K562 (cell line): ENCODE results near the gene SDE2. TPM values are rescaled to one million over a fixed set of nuclear protein-coding genes. Genes with fewer than 3 reads are reported as not detected.

Source experiments
- ATAC-seq: fragments of 200-7000 bp; cut with Tn5 transposase; 3 replicates; pipeline ENCODE4 v1.9.1; 2020; ENCODE audit warnings: moderate library complexity
- BruUV-seq: library from RNA; stranded (reverse); fragments of 400-500 nt; replicated peaks from 2 replicates; lab custom pipeline; 2021; lab: Mats Ljungman, UMichigan
- CTCF ChIA-PET: fragments of 300-600 bp; formaldehyde crosslinking; extraction: SDS; loops from one replicate; lab custom pipeline; 2021; ENCODE audit warnings: low intra/inter-chr PET ratio; lab: Yijun Ruan, JAX
- POLR2A ChIA-PET: fragments of 300-600, 350-650 bp; sonication (Branson Sonifier 250); formaldehyde crosslinking; extraction: SDS; loops from one replicate; lab custom pipeline; 2021; ENCODE audit warnings: antibody characterized with exemption, inconsistent platforms; lab: Yijun Ruan, JAX
- DNase-seq, 4 experiments: peaks; one replicate each; pipeline versions ENCODE4 v3.0.0 to v3.0.0-alpha.2; 2011 to 2018; ENCODE audit warnings: low spot score in 3 of 4, mixed read lengths in 3 of 4; ENCODE audit errors: extremely low read depth in 1 of 4
- FAIRE-seq: peaks from 2 replicates; lab custom pipeline; 2011; peaks lifted over from hg19 to GRCh38; lab: Jason Lieb, UNC
- H2AFZ ChIP-seq: 2 replicates; pipeline ENCODE4 v1.6.0; 2011; ENCODE audit warnings: low read depth, low read length, control low read depth, inconsistent platforms
- H3K27ac ChIP-seq: fragments of 200-600 bp; 3 replicates; pipeline ENCODE4 v1.8.0; 2011; ENCODE audit warnings: low read depth, mild to moderate bottlenecking, control low read depth, inconsistent platforms, low read length, moderate library complexity, mixed read lengths; ENCODE audit errors: extremely low read depth
- H3K27me3 ChIP-seq, 2 experiments: fragments of 300-600 bp in 1 of 2; 2 replicates in 1 of 2; 3 replicates in 1 of 2; pipeline versions ENCODE4 v1.6.0 to v1.8.0; 2011; ENCODE audit warnings: inconsistent platforms in 2 of 2, low read length in 2 of 2, mild to moderate bottlenecking in 1 of 2, mixed read lengths in 1 of 2, moderate library complexity in 1 of 2; ENCODE audit not compliant: control insufficient read depth in 2 of 2, insufficient read depth in 2 of 2
- H3K36me3 ChIP-seq: fragments of 300-600 bp; 3 replicates; pipeline ENCODE4 v1.8.0; 2011; ENCODE audit warnings: mild to moderate bottlenecking, low read length, inconsistent platforms; ENCODE audit not compliant: control insufficient read depth, insufficient read depth
- H3K4me1 ChIP-seq, 2 experiments: fragments of 200-600 bp in 1 of 2; replicated peaks in 1 of 2; 2 replicates in 1 of 2; 3 replicates in 1 of 2; pipeline versions ENCODE4 v1.5.1 to v1.8.0; 2011; ENCODE audit warnings: inconsistent platforms in 2 of 2, low read length in 2 of 2, mild to moderate bottlenecking in 1 of 2, mixed read lengths in 1 of 2, moderate library complexity in 1 of 2; ENCODE audit not compliant: control insufficient read depth in 2 of 2, insufficient read depth in 2 of 2
- H3K4me2 ChIP-seq: 2 replicates; pipeline ENCODE4 v1.6.1; 2011; ENCODE audit warnings: low read length, control low read depth, inconsistent platforms, mixed read lengths; ENCODE audit not compliant: insufficient read depth
- H3K4me3 ChIP-seq: fragments of 200-600 bp; sonication (generic), shearing (Covaris generic); 2 replicates; pipeline ENCODE4 v1.5.1; 2016; ENCODE audit warnings: control low read depth, inconsistent platforms
- H3K79me2 ChIP-seq: fragments of 200-600 bp; 3 replicates; pipeline ENCODE4 v1.8.0; 2011; ENCODE audit warnings: low read length, inconsistent platforms; ENCODE audit not compliant: control insufficient read depth, insufficient read depth
- H3K9ac ChIP-seq, 2 experiments: 2 replicates each; pipeline versions ENCODE4 v1.6.0 to v1.6.1; 2011; ENCODE audit warnings: low read depth in 2 of 2, low read length in 2 of 2, control low read depth in 1 of 2, inconsistent platforms in 1 of 2, mild to moderate bottlenecking in 1 of 2, mixed read lengths in 1 of 2; ENCODE audit not compliant: insufficient read depth in 1 of 2
- H3K9me1 ChIP-seq: one replicate; pipeline ENCODE4 v1.6.0; 2011; ENCODE audit warnings: inconsistent platforms, mild to moderate bottlenecking, low read length, moderate library complexity; ENCODE audit not compliant: control insufficient read depth, insufficient read depth
- H3K9me3 ChIP-seq: replicated peaks from 2 replicates; pipeline ENCODE4 v1.5.1; 2011; ENCODE audit warnings: low read depth, low read length, inconsistent platforms; ENCODE audit not compliant: control insufficient read depth, insufficient read depth
- H4K20me1 ChIP-seq: replicated peaks from 2 replicates; pipeline ENCODE4 v1.6.1; 2011; ENCODE audit warnings: low read length, inconsistent platforms, mixed read lengths; ENCODE audit not compliant: control insufficient read depth, insufficient read depth
- ARID1B ChIP-seq: fragments of 450-650 bp; IDR thresholded peaks from 2 replicates; pipeline ENCODE4 v1.6.1; 2016; ENCODE audit warnings: antibody characterized with exemption, mild to moderate bottlenecking, inconsistent platforms
- DIDO1 ChIP-seq: fragments of 450-650 bp; IDR thresholded peaks from 2 replicates; pipeline ENCODE4 v1.6.1; 2016; ENCODE audit warnings: low read depth, missing biosample characterization, missing genetic modification characterization
- JUND ChIP-seq, 2 experiments: IDR thresholded peaks; 2 replicates in 1 of 2; 3 replicates in 1 of 2; pipeline ENCODE4 v1.6.1; 2011; ENCODE audit warnings: borderline replicate concordance in 2 of 2, low read depth in 2 of 2, low read length in 2 of 2, improper control_type of control experiment in 1 of 2, missing biosample characterization in 1 of 2, missing genetic modification characterization in 1 of 2, missing genetic modification reagents in 1 of 2
- MAFG ChIP-seq: fragments of 450-650 bp; conservative IDR thresholded peaks from 2 replicates; pipeline ENCODE4 v1.6.1; 2016; ENCODE audit warnings: missing genetic modification characterization, missing compliant biosample characterization
- MEF2D ChIP-seq: conservative IDR thresholded peaks from 2 replicates; pipeline ENCODE4 v1.6.1; 2016; ENCODE audit warnings: low read depth, missing genetic modification characterization, missing compliant biosample characterization
- NFE2 ChIP-seq: IDR thresholded peaks from 2 replicates; pipeline ENCODE4 v1.6.1; 2014; ENCODE audit warnings: antibody characterized with exemption, low read depth
- NFYB ChIP-seq: IDR thresholded peaks from 2 replicates; pipeline ENCODE4 v1.6.1; 2011; ENCODE audit warnings: mild to moderate bottlenecking, moderate library complexity; ENCODE audit not compliant: insufficient read length; ENCODE audit errors: extremely low read depth
- PRMT5 ChIP-seq: sonication (generic); formaldehyde crosslinking; IDR thresholded peaks from 2 replicates; pipeline ENCODE4 v1.5.0; 2020; ENCODE audit warnings: missing genetic modification reagents
- SOX6 ChIP-seq: fragments of 450-650 bp; IDR thresholded peaks from 2 replicates; pipeline ENCODE4 v1.6.1; 2014; ENCODE audit warnings: mild to moderate bottlenecking
- SRF ChIP-seq, 2 experiments: fragments of 250-450, 450-650 bp in 1 of 2; sonication (Bioruptor Pico) in 1 of 2; sonication (generic) in 1 of 2; formaldehyde crosslinking; IDR thresholded peaks; 2 replicates each; pipeline versions ENCODE4 v1.5.0 to v1.5.1; 2020 to 2022; ENCODE audit warnings: mild to moderate bottlenecking in 1 of 2, missing genetic modification reagents in 1 of 2
- TAL1 ChIP-seq: fragments of 450-650 bp; IDR thresholded peaks from 2 replicates; pipeline ENCODE4 v1.6.1; 2016; ENCODE audit warnings: mild to moderate bottlenecking
- ZBTB1 ChIP-seq: sonication (generic); formaldehyde crosslinking; IDR thresholded peaks from 2 replicates; pipeline ENCODE4 v1.8.1; 2023; ENCODE audit warnings: missing genetic modification reagents, low read depth, mild to moderate bottlenecking, borderline replicate concordance
- ZBTB8A ChIP-seq: fragments of 450-650 bp; IDR thresholded peaks from 2 replicates; pipeline ENCODE4 v1.6.1; 2018; ENCODE audit warnings: mild to moderate bottlenecking, moderate library complexity; ENCODE audit not compliant: partially characterized antibody
- ZNF197 ChIP-seq: fragments of 200-800 bp; sonication (Bioruptor generic); IDR thresholded peaks from 2 replicates; pipeline ENCODE4 v1.6.1; 2016; ENCODE audit warnings: low read depth, missing genetic modification characterization, missing compliant biosample characterization
- ZNF79 ChIP-seq: fragments of 250-450 bp; sonication (Bioruptor Pico); IDR thresholded peaks from 2 replicates; pipeline ENCODE4 v1.4.0; 2020; ENCODE audit warnings: low read depth, mild to moderate bottlenecking, moderate library complexity
- WGBS: fragments of 100-300 bp; shearing (Covaris generic); methylation state at CpG from one replicate; pipeline ENCODE4 v1.1.6; 2016; ENCODE audit warnings: low coverage, mixed read lengths; ENCODE audit not compliant: insufficient coverage; ENCODE audit errors: missing lambda C conversion rate; 5-methylcytosine and 5-hydroxymethylcytosine counted together
- in situ Hi-C: fragments of 300-500 bp; cut with MboI; formaldehyde crosslinking; loops from 4 replicates; pipeline ENCODE4 v1.15.0; 2018; ENCODE audit warnings: inconsistent platforms, mixed read lengths
- intact Hi-C: fragments of 100-400 bp; cut with micrococcal nuclease; formaldehyde crosslinking; loops from 2 replicates; pipeline ENCODE4 v1.14.2; 2022
- polyA plus RNA-seq, 8 experiments: library from polyadenylated mRNA; depleted of rRNA in 4 of 8; stranded (reverse) in 5 of 8; unstranded in 3 of 8; fragments of >200 nt; fragmentation: Nextera tagmentation in 2 of 8; fragmentation: Illumina TruSeq in 1 of 8; extraction: Ambion mirVana in 2 of 8; extraction: Trizol in 1 of 8; gene quantifications; 2 replicates each; pipeline versions ENCODE4 v1.2.1 to v1.2.3, GENCODE V29; 2011 to 2014; ENCODE audit warnings: inconsistent platforms in 1 of 8, missing spikeins in 1 of 8
- total RNA-seq, 7 experiments: library from RNA; depleted of rRNA in 6 of 7; stranded (reverse); fragments of >200 nt in 6 of 7; fragmentation: Illumina TruSeq in 2 of 7; extraction: Trizol in 2 of 7; gene quantifications; 2 replicates each; pipeline versions ENCODE4 v1.2.1 to v1.2.3, GENCODE V29; 2011 to 2021; ENCODE audit warnings: low replicate concordance in 1 of 7
- TF ChIP-seq, protein P1 (sequence below): fragments of 250-450 bp; sonication (Bioruptor Pico); IDR thresholded peaks from 2 replicates; pipeline ENCODE4 v1.4.0; 2020
- TF ChIP-seq, protein P2 (sequence below), 2 experiments: fragments of 450-650 bp; conservative IDR thresholded peaks; 2 replicates each; pipeline ENCODE4 v1.6.1; 2017; ENCODE audit warnings: mild to moderate bottlenecking in 2 of 2, moderate library complexity in 2 of 2
- TF ChIP-seq, protein P3 (sequence below), 2 experiments: fragments of 200-800 bp in 1 of 2; sonication (Bioruptor generic) in 1 of 2; sonication (generic) in 1 of 2; formaldehyde crosslinking in 1 of 2; IDR thresholded peaks in 1 of 2; conservative IDR thresholded peaks in 1 of 2; 2 replicates each; pipeline versions ENCODE4 v1.5.0 to v1.6.1; 2016 to 2020; ENCODE audit warnings: missing compliant biosample characterization in 1 of 2, missing genetic modification characterization in 1 of 2, missing genetic modification reagents in 1 of 2

Gene SDE2
- total and polyA plus RNA-seq, 9 of the 15 experiments (the other 6 are each of a cell fraction or from before 2014, with no cell fraction given): 14.3 to 62.3 (median 46.0) TPM

DNA sequence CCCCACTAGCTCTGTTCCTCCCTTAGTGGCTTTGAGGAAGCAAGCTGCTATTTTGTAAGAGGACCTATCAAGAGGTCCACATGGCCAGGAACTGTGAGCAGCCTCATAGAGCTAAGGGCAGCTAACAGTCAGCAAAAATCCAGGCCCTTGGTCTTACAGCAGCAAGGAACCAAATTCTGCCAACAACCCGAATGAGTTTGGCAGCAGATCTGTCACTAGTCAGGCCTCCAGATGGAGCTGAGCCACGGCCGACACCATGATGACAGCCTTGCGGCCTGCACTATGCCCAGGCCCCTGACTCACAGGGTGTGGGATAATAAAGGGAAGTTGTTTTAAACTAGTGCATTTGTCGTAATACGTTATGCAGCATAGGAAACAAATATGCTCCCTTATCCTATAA, 35.3 kb upstream of the SDE2 start:
- DNase-seq (peak in 2 of 4 experiments; percentile 45 to 55), ATAC-seq (peak; percentile 71), FAIRE-seq (no peak)
- Histone ChIP-seq H3K9ac (peak overlapping the region in 1 of 2 experiments; percentile 82; a peak in 2 of 4 replicates), H3K79me2 (no peaks in the 10 kb centered on the region), H3K9me1 (no peaks in the 10 kb centered on the region), H3K4me3 (no peak overlapping the region), H3K4me2 (peak overlapping the region; percentile 34; the same call in 1 of the 2 replicates), H3K9me3 (no peaks in the 10 kb centered on the region), H3K27me3 (no peaks in the 10 kb centered on the region), H4K20me1 (no peaks in the 10 kb centered on the region), H3K4me1 (peaks cover 4 to 13% of the 10 kb centered on the region in 2 experiments), H3K36me3 (no peaks in the 10 kb centered on the region), H3K27ac (peak overlapping the region; percentile 55; the same call in 2 of the 3 replicates), H2AFZ (peak overlapping the region; percentile 96)
- ChIA-PET POLR2A (interaction anchor here (0.8 to 1.8 kb wide), 6 partner anchors 10 to 35 kb away, joined by 3 to 9 read pairs (median 5); partner anchors contain the start of genes H3-3A and SDE2), CTCF (no interaction called here)
- no TSS peak for BruUV-seq
- in situ Hi-C loops: no loop called here
- 44% methylated on average over 6 of the region's 6 CpGs for WGBS
- intact Hi-C loops: loop anchor here (5.0 kb wide), 1 partner anchor 37 kb away; the partner anchor contains the start of gene SDE2
- no peak for TF ChIP-seq SRF (CRISPR knock-in tag; IDR thresholded peaks at IDR 0.05)
- peak; percentile 37 for TF ChIP-seq NFE2
- no peak for TF ChIP-seq ZBTB1
- TF ChIP-seq JUND (IDR thresholded peaks at IDR 0.05; ENCODE audit: borderline replicate concordance, low read depth, low read length): no peak
- TF ChIP-seq JUND (tag; IDR thresholded peaks at IDR 0.05; ENCODE audit: borderline replicate concordance, low read depth, low read length): 0 out of 3 replicates have a peak, but pooled peaks have one; percentile 25
- TF ChIP-seq, protein P1, sequence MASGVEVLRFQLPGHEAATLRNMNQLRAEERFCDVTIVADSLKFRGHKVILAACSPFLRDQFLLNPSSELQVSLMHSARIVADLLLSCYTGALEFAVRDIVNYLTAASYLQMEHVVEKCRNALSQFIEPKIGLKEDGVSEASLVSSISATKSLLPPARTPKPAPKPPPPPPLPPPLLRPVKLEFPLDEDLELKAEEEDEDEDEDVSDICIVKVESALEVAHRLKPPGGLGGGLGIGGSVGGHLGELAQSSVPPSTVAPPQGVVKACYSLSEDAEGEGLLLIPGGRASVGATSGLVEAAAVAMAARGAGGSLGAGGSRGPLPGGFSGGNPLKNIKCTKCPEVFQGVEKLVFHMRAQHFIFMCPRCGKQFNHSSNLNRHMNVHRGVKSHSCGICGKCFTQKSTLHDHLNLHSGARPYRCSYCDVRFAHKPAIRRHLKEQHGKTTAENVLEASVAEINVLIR (CRISPR knock-in tag): peak; percentile 31
- peak; percentile 15; the same call in 1 of the 2 replicates for TF ChIP-seq TAL1
- no peak for TF ChIP-seq DIDO1 (tag)
- no peak for TF ChIP-seq NFYB
- no peak for TF ChIP-seq ZNF79
- TF ChIP-seq, protein P2, sequence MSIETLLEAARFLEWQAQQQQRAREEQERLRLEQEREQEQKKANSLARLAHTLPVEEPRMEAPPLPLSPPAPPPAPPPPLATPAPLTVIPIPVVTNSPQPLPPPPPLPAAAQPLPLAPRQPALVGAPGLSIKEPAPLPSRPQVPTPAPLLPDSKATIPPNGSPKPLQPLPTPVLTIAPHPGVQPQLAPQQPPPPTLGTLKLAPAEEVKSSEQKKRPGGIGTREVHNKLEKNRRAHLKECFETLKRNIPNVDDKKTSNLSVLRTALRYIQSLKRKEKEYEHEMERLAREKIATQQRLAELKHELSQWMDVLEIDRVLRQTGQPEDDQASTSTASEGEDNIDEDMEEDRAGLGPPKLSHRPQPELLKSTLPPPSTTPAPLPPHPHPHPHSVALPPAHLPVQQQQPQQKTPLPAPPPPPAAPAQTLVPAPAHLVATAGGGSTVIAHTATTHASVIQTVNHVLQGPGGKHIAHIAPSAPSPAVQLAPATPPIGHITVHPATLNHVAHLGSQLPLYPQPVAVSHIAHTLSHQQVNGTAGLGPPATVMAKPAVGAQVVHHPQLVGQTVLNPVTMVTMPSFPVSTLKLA (conservative IDR thresholded peaks at IDR 0.05): 0 out of 4 replicates have a peak, but pooled peaks of 1 of the 2 experiments have one; percentile 16
- TF ChIP-seq, protein P3, sequence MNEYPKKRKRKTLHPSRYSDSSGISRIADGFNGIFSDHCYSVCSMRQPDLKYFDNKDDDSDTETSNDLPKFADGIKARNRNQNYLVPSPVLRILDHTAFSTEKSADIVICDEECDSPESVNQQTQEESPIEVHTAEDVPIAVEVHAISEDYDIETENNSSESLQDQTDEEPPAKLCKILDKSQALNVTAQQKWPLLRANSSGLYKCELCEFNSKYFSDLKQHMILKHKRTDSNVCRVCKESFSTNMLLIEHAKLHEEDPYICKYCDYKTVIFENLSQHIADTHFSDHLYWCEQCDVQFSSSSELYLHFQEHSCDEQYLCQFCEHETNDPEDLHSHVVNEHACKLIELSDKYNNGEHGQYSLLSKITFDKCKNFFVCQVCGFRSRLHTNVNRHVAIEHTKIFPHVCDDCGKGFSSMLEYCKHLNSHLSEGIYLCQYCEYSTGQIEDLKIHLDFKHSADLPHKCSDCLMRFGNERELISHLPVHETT (CRISPR knock-in tag; conservative IDR thresholded peaks at IDR 0.05 in 1 of 2, IDR thresholded peaks at IDR 0.05 in 1 of 2): peak in 1 of 2 experiments; percentile 46; a peak in 1 of 4 replicates
- 0 out of 2 replicates have a peak, but pooled peaks have one; percentile 40 for TF ChIP-seq ZNF197 (CRISPR knock-in tag)
- TF ChIP-seq ZBTB8A: no peak
- TF ChIP-seq MAFG: 0 out of 2 replicates have a peak, but pooled peaks have one; percentile 8
- TF ChIP-seq ARID1B: peak; percentile 48
- TF ChIP-seq PRMT5 (CRISPR knock-in tag): no peak
- 0 out of 2 replicates have a peak, but pooled peaks have one; percentile 52 for TF ChIP-seq MEF2D
- TF ChIP-seq SOX6: no peak
